Middle frontal gyrus (tissue), 1 donor: ENCODE data around the gene NCKAP5.

ENCODE experiments used
- DNase-seq: peaks from one replicate; pipeline ENCODE4 v3.0.0-alpha.2; 2015; ENCODE audit warnings: low spot score; ENCODE audit errors: extremely low spot score

NCKAP5 gene

DNA sequence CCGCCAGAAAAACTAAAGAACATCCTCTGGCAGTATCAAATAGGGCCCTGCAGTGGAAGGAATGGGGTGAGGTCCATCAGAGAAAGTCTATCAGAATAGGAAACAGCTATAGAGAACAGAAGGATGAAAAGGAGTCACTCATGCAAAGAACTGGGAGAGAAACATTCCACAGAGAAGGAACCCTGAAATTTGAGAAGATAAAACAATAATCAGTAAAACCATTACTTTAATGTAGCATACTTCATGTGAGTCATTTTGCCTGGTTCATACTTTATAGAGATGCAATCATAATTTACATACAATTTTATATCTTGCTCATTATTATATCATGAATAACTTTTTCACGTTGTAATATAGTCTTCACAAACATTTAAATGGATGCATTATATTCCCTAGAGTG, 402.2 kb downstream of the NCKAP5 start:
- DNase-seq, result no peak

DNA sequence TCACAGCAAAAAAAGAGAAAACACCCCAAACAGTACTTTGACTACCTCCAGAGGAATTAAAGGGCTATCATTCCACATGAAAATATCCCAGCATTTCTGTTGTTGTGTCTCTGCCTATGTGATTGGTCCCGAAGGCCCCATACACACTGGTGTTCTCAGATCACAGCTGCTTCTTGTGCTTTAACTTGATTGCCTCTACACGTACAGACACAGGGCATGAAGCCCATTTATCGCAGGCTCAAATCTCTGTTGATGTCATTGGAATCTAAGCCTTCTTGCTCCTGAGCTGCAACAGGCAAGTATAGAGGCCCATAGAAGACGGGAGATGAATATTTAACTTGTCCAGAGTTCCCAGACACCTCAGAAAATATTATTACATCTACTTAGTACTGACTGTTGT, 405.2 kb downstream of the NCKAP5 start:
- no peak for DNase-seq

DNA sequence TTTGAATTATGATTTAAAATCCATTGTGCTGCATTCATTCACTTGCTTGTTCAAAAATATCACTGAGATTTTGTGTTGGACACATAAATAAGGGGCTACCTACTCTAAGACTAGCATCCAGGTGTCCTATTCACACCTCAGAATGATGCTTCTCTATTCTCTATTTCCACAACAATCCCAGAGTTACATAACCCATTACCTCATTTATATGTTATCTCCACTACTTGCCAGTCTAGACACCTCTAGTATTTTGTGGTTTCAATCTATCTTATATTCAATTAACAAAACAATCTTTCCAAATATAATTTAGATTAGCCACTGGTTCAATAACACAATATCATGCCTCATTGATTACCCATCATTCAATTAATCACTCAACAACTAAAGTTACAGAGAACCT, 409.8 kb downstream of the NCKAP5 start:
- no peak for DNase-seq

DNA sequence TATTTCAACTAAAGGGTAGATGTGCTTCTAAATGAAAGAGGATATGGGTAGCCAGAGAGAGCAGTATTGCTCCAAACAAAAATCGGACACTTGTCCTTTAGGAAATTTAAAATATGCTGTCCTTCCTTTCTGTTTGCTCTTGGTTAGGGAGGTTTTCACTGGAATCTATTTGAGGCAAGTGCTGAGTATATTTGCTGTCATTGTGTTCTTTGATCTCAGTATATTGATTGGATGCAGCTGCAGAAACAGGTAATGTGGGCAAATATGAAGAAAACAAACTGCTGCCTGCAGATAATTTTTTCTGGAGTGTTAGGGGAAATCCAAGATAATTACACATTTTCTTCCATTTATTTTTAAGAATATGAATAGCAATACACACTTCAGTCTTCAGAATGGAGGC, 410.2 kb downstream of the NCKAP5 start:
- no peak for DNase-seq

DNA sequence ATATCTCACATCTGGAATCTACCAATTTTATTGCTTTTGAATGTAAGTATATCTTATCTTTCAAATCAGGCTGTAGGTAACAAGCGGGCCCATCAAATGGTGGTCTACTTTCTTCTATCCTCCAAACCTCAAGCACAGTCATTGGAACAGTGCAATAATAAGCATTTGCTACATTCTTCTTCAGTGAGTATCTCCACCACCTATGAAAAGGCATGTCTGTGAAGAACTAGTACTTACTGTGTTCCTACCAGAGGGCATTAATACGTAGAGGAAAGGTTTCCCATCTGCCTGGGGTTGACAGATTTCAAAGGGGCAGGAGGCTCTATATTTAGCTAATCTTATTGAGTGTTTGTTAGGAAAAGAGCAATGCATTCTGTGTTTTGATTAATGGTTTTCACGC, 411.1 kb downstream of the NCKAP5 start:
- DNase-seq, result no peak

DNA sequence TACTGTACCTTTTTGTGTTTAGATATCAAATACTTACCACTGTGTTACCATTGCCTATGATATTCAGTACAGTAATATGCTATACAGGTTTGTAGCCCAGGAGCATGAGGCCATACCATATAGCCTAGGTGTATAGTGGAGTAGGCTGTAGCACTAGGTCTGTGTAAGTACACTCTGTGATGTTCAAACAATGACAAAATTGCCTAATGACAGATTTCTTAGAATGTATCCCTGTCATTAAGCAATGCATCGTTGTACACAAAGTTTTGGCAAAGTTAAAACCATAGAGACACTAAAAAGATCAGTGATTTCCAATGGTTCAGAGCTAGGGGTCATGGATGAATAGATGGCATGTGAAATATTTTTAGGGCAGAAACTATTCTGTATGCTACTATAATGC, 415.5 kb downstream of the NCKAP5 start:
- no peak for DNase-seq

DNA sequence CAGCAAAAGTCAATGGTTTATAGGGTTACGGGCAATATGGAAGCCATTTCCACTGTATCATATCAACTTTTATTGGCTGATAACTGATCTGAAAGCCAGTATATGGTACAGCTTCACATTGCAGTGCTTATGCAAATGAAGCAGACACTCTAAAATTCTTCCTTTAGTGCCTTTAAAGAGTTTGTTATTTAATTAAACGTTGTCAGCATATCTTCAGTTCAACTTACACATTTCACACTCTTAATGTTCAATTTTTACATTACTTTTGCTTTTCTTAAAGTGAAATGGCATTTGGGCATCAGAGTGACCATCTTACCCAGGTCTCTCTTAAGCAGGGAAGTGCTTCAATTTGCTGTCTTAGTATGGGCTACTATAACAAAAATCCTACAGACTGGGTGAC, 420.1 kb downstream of the NCKAP5 start:
- no peak for DNase-seq

DNA sequence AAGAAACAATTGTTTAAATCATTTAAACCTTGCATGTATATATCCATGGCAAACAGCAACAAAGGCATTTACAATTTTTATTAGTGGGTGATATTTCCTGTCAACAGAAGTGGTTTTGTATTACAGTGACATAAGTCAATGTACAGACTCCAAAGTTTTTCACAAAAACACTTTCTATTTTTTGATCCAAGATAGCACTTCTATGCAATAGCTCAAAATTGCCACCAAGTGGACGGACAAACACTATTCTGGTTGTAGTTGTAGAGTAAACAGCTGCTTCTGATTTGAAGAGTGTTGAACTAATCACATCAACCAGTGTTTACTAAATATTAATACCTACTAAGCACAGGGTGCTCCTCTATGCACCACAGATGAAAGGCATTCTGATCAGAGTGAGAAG, 421.4 kb downstream of the NCKAP5 start:
- DNase-seq, result no peak

DNA sequence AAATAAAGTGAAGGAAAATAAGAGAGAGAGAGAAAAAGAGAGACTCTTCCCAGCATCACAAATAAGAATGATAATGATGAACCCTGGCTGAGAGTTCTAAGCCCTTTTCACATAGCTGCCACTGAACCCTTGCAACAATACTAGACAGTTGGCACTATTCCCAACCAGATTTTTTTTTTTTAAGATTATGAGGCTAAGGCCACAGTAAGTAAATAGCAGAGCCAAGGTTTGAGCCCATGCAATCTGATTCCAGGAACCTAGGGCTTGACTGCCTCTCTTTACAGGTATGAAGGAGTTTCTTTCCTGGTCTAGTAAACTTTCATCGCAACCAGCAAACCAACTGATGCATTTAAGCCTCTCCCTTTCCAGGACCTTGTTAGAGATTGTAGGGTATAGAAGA, 424.6 kb downstream of the NCKAP5 start:
- no peak for DNase-seq

DNA sequence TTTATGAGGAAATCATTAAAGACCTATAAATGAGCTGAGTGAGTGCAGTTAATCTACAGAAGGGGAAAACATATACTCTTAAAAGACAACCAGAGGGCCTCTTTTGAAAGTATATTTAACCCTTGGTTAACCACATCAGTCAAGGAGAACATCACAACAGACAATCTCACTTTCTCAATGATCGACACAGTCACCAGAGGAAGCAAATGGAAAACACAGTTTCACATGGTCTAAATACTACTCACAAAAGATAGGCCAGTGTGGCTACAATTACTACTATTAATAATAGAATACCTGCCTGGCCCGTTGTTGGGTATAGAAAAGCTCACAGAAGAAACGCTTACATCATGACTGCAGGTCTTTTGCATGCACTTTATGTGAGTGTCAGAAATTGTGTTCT, 426.2 kb downstream of the NCKAP5 start:
- no peak for DNase-seq

DNA sequence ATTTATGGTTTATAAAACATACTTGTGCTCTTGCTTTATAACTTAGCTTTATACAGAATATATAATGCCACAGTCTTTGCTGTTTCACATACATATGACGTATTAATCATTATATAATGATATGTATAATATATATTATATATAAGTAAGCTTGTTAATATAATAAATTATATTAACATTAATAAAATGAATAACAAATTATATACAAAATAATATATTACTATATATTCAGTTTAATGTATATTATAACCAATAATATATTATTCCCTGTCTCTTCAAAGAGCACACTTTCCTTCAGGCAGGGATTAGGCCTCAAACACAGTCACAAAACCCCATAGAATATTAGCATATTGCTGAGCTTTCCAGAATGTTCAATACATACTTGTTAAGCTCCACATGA, 427.6 kb downstream of the NCKAP5 start:
- DNase-seq, result no peak

DNA sequence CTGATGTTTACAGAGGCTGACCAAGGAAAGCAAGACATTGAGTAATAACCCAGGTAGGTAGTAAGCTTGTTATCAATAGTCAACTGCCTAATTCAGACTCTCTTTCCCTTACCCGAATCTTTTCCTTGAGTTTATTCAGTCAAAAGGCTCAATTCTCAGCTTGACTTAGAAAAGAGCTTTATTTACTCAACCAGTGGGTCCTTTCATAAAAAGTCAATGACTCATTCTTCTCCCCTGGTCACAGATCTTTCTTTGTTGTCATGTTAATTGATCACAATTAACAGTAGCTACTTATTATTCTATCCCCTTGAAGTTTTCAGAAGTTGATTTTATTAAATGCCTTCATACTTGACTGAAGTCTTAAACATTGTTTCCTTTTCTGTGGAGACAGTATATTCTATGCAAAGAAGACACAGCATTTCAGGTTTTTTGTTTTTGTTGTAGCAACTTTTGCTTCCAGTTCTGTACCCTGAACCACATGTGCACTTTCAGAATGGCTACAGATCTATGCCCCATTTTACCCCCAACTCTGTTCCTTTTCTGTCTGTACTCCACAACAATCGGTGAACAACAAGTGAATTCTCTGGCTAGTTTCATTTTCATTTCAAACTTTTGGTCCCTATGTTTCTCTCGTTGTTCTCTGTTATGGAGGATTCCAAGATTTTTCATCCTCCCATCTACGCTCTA, 428.3 kb downstream of the NCKAP5 start:
- DNase-seq, result peak; percentile 9

DNA sequence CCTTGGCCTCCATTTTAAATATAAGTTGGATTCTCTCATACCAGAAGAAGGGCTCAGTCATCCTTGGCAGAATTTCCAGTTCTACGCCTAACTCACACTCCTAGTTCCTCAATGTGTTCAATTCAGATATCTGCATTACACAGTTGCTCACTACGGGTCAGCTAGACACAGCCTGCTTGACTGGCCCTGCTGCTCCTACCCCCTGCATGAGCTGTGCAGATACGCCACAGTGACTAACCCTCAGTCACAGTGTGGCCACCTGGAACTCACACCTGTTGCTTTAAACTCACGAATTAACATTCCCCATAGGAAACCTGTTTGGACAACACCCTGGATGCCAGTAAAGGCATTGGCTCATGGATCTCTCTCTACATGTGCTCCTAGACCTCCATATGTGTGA, 429.6 kb downstream of the NCKAP5 start:
- DNase-seq, result no peak

DNA sequence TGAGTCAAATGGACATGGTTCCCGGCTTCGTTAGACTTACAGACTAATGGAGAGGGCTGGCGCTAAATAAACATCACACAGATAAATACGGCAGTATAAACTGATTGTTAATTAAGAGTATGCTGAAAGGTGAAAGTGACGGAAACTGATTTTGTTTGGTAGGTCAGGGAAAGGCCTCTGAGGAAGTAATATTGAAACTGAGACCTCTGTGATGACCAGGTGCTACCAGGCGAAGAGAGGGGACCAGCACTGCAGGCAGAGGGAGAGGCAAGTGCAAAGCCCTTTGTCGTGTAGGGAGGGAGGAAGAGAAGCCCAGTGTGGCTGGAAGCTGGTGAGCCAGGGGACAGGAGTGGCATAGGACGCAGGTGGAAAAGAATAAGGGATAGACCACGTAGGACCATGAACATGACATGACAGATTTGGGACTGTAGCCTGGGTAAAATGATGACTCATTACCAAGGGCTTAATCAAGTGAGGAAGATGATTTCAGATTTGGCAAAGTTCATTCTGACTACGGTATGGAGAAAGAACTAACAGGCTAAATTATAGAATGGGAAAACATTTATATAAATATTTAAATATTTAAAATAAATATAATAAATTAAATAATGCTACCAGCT, 433.1 kb downstream of the NCKAP5 start:
- no peak for DNase-seq

DNA sequence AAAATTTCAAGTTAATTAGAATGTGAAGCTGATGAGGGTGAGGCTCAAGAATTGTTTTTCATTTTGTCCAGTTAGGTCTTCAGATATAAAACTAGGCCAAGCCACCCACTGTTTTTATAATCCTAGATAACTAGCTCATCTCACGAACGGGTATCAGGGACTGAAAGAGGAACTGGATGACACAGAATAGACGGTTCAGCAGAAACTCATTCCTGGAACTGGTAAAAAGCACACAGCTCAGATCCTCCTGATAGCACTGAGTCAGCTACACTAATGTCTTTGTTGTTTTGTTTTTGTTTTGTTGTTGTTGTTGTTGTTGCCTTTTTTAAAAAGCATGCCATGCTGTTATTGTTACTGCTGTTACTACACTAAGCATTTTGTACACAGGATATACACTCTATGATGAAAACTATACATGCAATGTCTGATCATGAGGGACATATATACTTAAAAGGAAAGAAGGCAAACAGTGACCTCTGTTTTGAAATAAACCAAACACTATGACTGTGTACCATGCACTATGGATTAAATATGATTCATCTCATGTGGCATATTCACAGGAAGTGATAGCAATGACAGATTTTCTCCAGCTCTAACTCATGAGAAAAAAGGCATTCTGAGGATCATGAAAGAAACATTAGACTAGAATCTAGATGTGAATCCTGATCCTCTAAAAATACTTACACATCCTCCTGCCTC, 437.6 kb downstream of the NCKAP5 start:
- no peak for DNase-seq

DNA sequence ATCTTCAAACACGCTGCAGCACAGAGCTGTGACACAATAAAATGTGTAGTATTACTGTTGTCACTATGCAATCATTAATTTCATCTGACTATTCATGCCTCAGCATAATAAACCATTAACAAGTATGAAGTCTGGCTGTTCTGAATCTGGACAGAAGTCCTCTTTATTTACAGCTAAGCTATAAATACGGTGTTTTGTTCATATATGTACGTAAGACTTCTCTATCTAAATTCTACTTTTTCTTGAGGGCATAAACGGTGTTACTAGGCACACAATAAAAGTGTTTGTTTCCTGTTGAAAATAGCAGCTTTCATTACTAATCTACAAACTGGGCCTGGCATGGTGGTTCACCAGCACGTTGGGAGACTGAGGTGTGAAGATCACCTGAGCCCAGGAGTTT, 443.8 kb downstream of the NCKAP5 start:
- no peak for DNase-seq

DNA sequence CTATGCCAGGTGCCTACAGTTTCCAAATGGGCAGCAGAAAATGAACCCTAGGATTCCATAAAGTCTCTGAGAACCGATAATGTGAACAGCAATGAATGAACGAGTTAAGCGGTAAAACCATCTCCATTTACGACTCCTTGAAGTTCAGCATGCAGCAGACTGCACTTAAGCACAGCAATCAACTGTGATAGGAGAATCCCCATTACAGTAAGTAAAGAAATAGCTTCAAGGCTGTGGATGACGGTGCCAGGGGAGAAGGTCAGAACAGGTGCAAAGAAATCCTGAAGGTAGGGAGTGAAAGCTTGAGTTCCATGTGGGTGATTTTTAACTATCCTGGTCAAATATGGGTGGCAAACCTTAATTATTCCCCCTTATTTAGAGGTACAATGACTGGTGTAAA, 444.4 kb downstream of the NCKAP5 start:
- DNase-seq, result no peak

DNA sequence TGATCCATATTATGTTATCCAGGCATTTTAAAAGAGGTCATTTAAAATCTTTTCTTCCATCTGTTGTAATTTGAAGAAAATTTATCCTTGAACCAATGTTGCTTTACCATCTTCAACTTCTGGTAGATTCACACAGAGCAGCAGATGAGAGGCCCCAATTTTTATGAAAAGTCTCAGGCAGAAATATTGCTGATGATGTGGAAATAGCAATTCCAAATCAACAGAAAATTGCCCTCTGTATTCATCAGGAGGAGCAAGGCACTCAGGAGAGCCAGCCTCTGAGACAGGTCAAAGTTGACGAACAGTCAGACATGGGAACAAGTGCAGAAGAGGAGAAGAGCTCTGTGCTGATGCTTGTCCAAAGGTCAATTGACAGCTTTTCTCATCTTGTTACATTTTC, 444.9 kb downstream of the NCKAP5 start:
- DNase-seq, result no peak

DNA sequence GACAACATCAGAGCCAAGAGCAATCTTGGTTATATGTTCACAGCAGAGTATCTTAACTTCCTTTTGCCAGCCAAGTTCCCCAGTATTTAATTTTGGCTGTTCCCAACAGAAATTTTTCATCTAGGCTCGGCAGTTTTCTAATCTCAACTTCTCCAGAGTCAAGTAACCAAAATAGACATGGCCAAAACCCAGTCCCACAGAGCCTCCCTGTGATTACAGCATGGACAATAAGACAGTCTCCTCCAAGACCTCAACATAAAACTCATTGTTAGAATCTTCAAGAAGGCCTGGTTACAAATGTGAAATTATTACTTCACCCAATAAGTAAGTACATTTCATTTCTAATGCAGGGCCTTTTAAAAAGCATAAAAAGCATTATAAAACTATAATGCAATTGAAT, 445.7 kb downstream of the NCKAP5 start:
- DNase-seq, result no peak

DNA sequence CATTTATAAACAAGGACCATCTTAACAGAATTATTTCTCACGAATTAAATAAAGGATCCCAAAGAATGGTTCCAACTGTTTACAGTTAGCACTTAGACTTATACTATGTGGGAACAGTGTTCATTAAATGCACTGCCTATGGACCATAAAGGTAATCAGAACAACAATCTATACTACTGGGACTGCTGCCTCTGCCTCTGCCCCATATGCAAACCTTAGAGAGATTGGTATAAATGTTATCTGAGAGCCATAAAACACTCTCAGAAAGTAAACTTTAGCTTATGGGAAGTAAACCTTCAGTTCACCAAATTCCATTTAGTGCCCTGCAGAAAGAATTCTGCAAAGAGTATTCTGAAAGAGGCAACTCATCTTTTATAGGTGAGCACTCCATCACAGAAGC, 448.0 kb downstream of the NCKAP5 start:
- no peak for DNase-seq

DNA sequence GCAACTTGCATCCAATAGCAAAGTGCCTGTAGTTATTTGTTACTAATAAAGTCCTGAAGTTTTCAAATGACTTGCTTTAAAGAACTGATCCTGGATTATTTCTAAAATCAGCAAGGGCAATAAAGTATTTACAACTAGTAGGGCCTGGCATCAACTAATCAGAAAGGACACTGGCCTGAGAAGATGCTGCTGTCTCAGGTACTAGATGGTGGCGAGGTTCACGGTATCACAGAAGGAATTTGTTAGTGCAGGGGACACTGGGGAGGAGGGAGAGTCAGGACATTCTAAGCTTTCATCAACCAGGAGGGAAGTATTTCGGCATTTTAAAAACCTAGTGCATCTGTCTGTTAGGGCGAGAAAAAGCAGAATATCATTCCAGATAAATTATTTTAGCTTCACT, 458.1 kb downstream of the NCKAP5 start:
- no peak for DNase-seq

DNA sequence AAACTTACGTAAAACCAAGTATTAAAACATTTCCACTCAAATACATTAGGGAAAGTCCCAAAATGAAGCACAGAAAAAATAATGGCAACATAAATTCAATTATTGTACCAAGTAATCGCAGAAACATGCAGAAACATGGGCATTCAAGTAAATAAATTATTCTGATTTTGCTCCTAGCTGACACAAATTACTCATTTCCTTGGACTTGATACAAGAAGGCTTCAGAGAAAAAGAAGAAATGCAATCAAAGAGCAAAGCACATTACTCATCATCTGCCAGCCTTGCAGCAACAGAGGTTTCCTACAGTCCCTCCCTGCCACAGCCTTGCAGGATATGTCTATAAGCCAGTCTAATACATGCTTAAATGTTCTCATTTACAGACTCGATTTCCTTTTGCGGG, 458.5 kb downstream of the NCKAP5 start:
- no peak for DNase-seq
